ENCODE results near the gene FNDC3B. TPM values are rescaled to one million over a fixed set of nuclear protein-coding genes. Genes with fewer than 3 reads are reported as not detected.

Gene FNDC3B
- total RNA-seq, 1 donor from 2014 or later, result 79.2 TPM

DNA sequence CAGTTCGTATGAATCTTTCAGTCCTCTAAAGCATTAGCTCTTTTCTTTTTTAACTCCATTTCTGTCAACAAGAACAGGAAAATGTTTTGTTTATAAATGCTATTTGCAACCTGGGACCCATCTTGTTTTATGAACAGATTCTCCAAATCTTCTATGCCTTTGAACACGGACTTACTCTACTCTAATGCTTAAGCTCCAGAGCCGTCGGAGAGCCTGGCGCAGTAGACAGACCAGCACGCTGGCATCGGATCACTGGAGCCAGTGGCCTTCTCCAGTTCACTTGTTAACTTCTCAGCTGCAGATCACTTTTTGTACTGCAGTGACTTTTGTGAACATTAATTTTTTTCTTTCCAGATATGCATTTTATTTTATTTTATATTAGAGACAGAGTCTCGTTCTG, 286.1 kb downstream of the FNDC3B start:
- Mint-ChIP-seq H3K4me1 (ENCODE audit: unreplicated experiment) (no peaks in the 10 kb centered on the region), H3K9me3 (no peaks in the 10 kb centered on the region), H3K27me3 (no peaks in the 10 kb centered on the region), H3K4me3 (no peak overlapping the region), H3K36me3 (peaks cover 50% of the 10 kb centered on the region), H3K27ac (no peak overlapping the region)
- TF ChIP-seq CTCF (conservative IDR thresholded peaks at IDR 0.05), result no peak
- DNase-seq (ENCODE audit: extremely low spot score, unreplicated experiment), result no peak

DNA sequence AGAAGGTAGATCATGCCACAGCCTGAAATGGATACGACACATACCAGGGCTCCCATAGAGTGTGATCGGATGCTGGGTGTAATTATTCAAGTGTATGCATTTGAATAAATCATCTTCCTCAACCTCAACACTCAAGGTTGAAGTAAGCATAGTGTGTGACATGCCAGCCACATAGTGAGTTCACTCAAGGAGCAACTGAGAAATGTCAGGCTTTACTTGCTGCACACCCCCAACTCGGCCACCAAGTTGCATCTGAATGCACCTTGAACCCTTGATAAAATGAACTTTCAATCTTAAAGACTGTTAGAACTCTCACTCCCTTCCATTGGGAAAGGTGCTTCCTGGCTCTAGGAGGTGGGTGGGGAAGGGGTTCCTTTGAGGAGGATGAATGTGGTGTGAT, 287.6 kb downstream of the FNDC3B start:
- DNase-seq (ENCODE audit: extremely low spot score, unreplicated experiment), result no peak
- no peak overlapping the region for H3K4me3 Mint-ChIP-seq
- H3K27ac Mint-ChIP-seq, result no peak overlapping the region
- no peak for TF ChIP-seq CTCF (conservative IDR thresholded peaks at IDR 0.05)
- H3K27me3 Mint-ChIP-seq, result no peaks in the 10 kb centered on the region
- H3K36me3 Mint-ChIP-seq, result peaks cover 64% of the 10 kb centered on the region
- no peaks in the 10 kb centered on the region for H3K4me1 Mint-ChIP-seq (ENCODE audit: unreplicated experiment)
- no peaks in the 10 kb centered on the region for H3K9me3 Mint-ChIP-seq

DNA sequence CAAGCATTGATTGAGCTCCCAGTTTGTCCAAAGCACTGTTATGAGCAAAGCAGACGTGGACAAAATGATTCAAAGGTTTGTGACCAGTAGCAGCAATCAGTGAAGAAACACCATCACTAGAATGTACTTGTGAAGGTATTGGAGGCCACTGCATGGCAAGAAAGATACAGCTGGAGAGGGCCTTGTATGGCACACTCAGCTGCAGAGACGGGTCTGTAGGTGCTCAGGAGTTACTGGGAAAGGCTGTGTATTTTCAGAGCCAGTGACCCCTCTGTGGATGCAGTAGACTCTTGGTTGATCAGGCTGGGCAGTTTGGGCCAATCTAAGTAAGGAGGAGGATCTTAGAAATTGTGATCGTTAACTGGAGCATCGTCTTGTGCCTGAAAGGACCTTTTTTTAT, 288.9 kb downstream of the FNDC3B start:
- H3K9me3 Mint-ChIP-seq, result no peaks in the 10 kb centered on the region
- no peak for TF ChIP-seq CTCF (conservative IDR thresholded peaks at IDR 0.05)
- peaks cover 6% of the 10 kb centered on the region for H3K4me1 Mint-ChIP-seq (ENCODE audit: unreplicated experiment)
- peaks cover 64% of the 10 kb centered on the region for H3K36me3 Mint-ChIP-seq
- no peaks in the 10 kb centered on the region for H3K27me3 Mint-ChIP-seq
- H3K4me3 Mint-ChIP-seq, result no peak overlapping the region
- no peak overlapping the region for H3K27ac Mint-ChIP-seq
- no peak for DNase-seq (ENCODE audit: extremely low spot score, unreplicated experiment)

GRCh38 chr3:172329070-172329469, 289.7 kb downstream of the FNDC3B start:
- Mint-ChIP-seq H3K4me3 (no peak overlapping the region), H3K9me3 (no peaks in the 10 kb centered on the region), H3K27ac (no peak overlapping the region), H3K36me3 (peaks cover 62% of the 10 kb centered on the region), H3K27me3 (no peaks in the 10 kb centered on the region), H3K4me1 (ENCODE audit: unreplicated experiment) (peaks cover 6% of the 10 kb centered on the region)
- DNase-seq (ENCODE audit: extremely low spot score, unreplicated experiment), result no peak
- peak; percentile 50 for TF ChIP-seq CTCF (conservative IDR thresholded peaks at IDR 0.05)

GRCh38 chr3:172330413-172330812, 291.0 kb downstream of the FNDC3B start:
- no peak overlapping the region for H3K27ac Mint-ChIP-seq

More at GRCh38 chr3:172330413-172330812, 291.0 kb downstream of the FNDC3B start:
- H3K9me3 Mint-ChIP-seq, result no peaks in the 10 kb centered on the region
- peaks cover 53% of the 10 kb centered on the region for H3K36me3 Mint-ChIP-seq
- peaks cover 6% of the 10 kb centered on the region for H3K4me1 Mint-ChIP-seq (ENCODE audit: unreplicated experiment)
- no peaks in the 10 kb centered on the region for H3K27me3 Mint-ChIP-seq
- TF ChIP-seq CTCF (conservative IDR thresholded peaks at IDR 0.05), result no peak
- DNase-seq (ENCODE audit: extremely low spot score, unreplicated experiment), result no peak
- no peak overlapping the region for H3K4me3 Mint-ChIP-seq

Measured in type B pancreatic cell (in vitro differentiated cells).